ENCODE data around the gene IL4R.

GRCh38 chr16:27386674-27387073 is 72.9 kb downstream of the IL4R start:
- TF ChIP-seq POLR2A (IDR thresholded peaks at IDR 0.05; ENCODE audit: control extremely low read depth in 1 of 2, low read depth in 2 of 2, low read length in 2 of 2) (no peak), EP300 (IDR thresholded peaks at IDR 0.05; ENCODE audit: borderline replicate concordance in 1 of 2, low read depth in 2 of 2, low read length in 2 of 2) (no peak), CTCF (IDR thresholded peaks at IDR 0.05; ENCODE audit: control extremely low read depth in 1 of 3, insufficient read depth in 1 of 3, low read depth in 1 of 3, low read length in 3 of 3) (no peak), CEBPB (IDR thresholded peaks at IDR 0.05; ENCODE audit: low read depth, low read length) (no peak), YY1 (IDR thresholded peaks at IDR 0.05; ENCODE audit: low read depth, low read length) (no peak), RAD21 (IDR thresholded peaks at IDR 0.05 in 1 of 2, conservative IDR thresholded peaks at IDR 0.05 in 1 of 2; ENCODE audit: low read depth in 2 of 2, low read length in 2 of 2) (no peak), POLR2AphosphoS5 (IDR thresholded peaks at IDR 0.05; ENCODE audit: low read depth, low read length) (no peak), ATF3 (IDR thresholded peaks at IDR 0.05; ENCODE audit: insufficient read depth, low read depth, low read length) (no peak)

All from H1 (cell line).